ENCODE data around the gene MAPK8IP2. TPM values are rescaled to one million over a fixed set of nuclear protein-coding genes. Genes with fewer than 3 reads are reported as not detected.
"Not testable (repeated sequence)": the region's sequence is repeated elsewhere in the genome, so short reads cannot be mapped to it uniquely, and the experiment has no call there.

The MAPK8IP2 gene
- polyA plus RNA-seq, 4 donors: 0.72 to 3.5 (median 0.93) TPM

DNA sequence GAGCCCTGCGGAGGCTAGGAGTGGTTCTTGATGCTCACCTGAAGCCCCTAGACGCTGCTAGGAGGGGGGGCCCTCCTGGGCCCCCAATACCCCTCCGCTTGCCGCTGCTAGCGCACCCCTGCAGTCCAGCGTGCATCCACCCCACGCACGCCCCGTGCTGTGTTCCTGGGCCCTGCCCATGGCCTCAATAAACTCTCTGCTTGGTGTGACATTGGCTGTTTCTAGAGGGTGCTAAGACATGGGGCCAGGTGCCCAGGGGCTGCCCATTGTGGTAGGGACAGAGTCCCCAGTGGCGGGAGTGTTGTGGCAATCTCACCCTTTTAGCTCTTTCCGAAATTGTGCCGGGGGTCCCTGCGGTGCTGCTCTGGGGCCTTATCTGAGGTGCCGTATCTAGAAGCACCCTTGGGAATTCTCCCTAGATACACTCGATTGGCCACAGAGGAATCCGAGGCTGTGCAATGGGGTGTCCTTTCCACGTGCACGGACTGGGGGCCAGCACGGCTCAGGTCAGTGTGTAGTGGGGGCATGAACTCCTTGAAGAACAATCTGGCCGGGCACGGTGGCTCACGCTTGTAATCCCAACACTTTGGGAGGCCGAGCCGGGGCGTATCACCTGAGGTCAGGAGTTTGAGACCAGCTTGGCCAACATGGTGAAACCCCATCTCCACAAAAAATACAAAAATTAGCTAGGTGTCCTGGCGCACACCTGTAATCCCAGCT lies 10.9 kb downstream of the MAPK8IP2 start:
- no peak for DNase-seq (ENCODE audit: low read depth in 4 of 4, low spot score in 3 of 4)

GRCh38 chr22:50612168-50612527 lies 11.6 kb downstream of the MAPK8IP2 start:
- DNase-seq (ENCODE audit: low read depth in 4 of 4, low spot score in 3 of 4): no peak

DNA sequence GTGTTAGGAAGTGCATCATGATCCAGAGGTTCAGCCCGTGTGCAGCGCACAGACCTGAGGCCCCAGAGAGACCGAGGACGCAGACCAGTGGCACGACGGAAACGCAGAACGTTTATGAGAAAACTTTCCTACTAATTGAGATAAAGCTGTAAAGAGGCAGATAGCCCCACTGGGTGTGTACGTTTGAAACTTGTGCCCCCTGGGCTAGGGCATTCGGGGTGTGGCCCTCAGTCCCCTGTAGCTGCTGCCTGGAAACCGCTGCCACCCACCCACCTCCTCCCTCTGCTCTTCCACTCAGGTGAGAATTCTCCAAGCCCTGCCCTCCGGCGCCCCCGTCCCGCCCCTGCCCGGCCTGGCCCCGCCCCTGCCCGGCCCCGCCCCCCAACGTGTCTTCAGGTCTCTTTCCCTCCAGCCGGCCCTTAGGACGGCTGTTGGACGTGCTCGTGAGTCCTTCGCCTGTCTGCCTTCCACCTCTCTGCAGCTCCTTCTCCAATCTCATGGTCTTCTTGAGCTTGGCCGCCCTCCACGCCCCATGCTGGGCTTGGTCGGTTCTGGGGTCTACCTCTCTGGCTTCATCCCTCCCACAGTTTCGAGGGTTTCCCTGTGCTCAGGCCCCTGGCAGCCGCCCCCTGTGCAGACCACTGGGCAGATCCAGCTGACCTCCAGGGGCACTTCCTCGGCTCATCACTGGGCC lies 12.1 kb downstream of the MAPK8IP2 start:
- no peak for DNase-seq (ENCODE audit: low read depth in 4 of 4, low spot score in 3 of 4)

GRCh38 chr22:50613291-50613981 lies 12.8 kb downstream of the MAPK8IP2 start:
- DNase-seq (ENCODE audit: low read depth in 4 of 4, low spot score in 3 of 4): no peak

DNA sequence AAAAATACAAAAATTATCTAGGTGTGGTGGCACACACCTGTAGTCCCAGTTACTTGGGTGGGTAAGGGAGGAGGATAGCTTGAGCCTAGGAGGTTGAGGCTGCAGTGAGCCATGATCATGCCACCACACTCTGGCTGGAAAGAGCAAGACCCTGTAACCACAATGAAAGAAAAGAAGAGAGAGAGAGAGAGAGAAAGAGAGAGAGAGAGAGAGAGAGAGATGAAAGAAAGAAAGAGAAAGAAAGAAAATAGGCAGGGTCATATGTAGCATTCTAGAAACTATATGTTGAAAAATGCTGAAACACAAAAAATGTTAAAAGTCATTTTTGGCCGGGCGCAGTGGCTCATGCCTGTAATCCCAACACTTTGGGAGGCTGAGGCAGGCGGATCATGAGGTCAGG lies 13.7 kb downstream of the MAPK8IP2 start:
- not testable (repeated sequence) for DNase-seq (ENCODE audit: low read depth in 4 of 4, low spot score in 3 of 4)

DNA sequence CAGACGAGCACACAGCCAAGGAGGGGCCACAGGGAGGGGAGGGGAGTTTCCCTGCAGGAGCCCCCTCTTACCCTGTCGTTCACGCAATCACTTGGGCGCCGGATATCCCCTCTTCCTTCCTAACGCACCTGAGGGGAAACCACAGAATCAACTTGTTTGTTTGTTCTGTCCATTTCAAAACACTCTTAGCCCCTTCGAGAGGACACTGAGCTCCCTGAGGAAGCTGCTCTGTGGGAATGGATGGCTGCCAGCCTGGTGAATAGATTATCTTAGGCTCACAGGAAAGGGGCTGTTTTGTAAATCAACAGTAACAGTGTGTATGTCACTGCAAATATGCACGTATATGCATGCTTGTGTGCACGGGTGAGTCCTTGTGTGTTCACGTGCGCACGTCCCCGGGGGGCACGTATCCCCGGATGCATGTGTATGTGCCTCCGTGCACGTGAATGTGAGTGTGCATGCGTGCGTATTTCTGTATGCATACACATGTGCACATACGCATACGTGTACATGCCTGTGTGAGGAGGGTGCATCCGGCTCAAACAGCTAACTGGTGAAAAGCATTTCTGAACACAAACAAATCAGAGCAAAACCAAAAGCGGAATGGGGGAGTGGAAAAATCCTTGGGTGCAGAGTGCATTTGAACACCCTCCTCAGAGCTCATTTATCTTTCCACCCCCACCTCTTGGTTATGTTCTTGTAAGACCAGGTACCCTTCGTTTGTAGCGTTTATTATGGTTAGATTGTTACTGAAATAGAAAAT lies 20.2 kb downstream of the MAPK8IP2 start:
- DNase-seq (ENCODE audit: low read depth in 4 of 4, low spot score in 3 of 4): no peak

GRCh38 chr22:50621356-50621880 lies 20.8 kb downstream of the MAPK8IP2 start:
- no peak for DNase-seq (ENCODE audit: low read depth in 4 of 4, low spot score in 3 of 4)

- no peak for DNase-seq (ENCODE audit: low read depth in 4 of 4, low spot score in 3 of 4)
Measured at GRCh38 chr22:50621948-50622722, 21.5 kb downstream of the MAPK8IP2 start.

DNA sequence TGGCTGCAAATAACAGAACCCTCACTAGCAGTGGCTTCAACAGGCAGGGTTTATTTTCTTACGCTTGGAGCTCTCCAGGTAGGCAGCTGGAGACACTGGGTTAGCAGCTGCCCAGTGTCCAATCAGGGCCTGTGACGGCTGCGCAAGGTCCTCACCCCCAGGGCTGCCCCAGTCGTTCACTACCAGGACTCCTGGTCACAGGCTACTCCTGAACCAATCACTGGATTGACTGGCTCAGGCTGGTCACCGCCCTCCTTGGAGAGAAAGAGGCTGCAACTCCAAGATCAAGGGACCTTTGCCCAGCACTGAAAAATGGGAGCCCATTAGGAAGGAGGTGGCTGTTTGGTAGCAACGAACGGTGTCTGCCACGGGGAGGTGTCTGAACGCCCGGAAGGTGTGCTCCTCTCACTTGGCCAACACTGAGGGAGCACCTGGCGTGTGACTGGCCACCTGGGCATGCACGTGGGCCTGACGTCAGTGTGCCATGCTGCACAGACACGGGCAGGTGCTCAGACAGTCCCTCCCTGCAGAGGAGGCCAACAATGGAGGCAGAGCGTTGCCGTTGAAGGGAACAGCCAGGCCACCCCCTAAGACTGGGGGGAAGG lies 22.2 kb downstream of the MAPK8IP2 start:
- no peak for DNase-seq (ENCODE audit: low read depth in 4 of 4, low spot score in 3 of 4)

GRCh38 chr22:50624347-50625130 lies 23.9 kb downstream of the MAPK8IP2 start:
- DNase-seq (ENCODE audit: low read depth in 4 of 4, low spot score in 3 of 4): no peak

DNA sequence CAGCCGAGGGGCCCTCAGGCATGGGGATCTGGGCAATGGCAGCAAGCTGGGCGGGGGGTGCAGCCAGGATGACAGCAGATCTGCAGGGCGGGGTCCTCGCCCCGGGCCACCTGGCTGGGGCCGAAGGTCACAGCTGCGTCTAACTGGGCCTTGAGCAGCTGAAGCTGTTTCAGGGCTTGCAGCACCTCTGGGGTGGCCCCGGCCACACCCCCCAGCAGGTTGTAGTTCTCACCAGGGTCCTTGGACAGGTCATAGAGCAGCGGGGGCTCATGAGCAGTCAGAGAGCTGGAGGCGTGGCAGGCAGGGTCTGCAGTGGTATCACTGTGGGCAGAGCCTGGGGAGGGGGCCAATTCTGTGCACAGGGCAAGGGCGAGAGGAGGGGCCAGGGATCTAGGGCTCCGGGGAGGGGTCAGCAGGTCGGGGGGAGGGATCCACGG lies 24.6 kb downstream of the MAPK8IP2 start:
- DNase-seq (ENCODE audit: low read depth in 4 of 4, low spot score in 3 of 4): no peak

DNA sequence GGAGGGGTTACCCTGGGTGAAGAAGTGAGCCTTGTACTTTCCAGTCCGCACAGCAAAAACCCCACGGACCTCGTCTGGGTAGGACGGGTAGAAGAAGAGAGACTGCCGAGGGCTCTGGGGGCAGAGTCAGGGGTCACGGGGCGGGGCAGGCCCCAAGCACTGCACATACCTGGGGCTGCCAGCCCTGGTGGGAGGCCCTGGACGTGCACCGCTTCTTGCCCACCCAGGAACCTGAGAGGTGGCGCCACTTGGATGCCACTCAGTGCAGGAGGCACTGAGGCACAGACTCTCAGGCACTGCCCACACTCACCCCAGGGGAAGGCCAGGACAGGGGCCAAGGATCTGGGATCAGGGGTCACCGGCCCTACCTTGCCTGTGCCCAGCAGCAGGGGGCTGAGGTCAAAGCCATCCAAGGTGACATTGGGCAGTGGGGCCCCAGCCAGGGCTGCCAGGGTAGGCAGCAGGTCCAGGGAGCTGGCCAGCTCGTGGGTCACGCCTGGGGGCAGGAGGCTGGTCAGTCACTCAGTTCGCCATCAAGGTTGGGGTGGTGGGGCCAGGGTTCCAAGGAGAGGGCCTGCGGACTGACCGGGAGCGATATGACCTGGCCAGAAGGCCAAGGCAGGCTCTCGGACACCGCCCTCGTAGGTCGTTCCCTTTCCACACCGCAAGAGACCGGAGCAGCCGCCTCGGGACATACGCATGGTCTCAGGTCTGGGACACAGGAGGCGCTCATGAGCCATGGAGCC lies 25.1 kb downstream of the MAPK8IP2 start:
- no peak for DNase-seq (ENCODE audit: low read depth in 4 of 4, low spot score in 3 of 4)

- DNase-seq (ENCODE audit: low read depth in 4 of 4, low spot score in 3 of 4): no peak
Measured at GRCh38 chr22:50626314-50626849, 25.8 kb downstream of the MAPK8IP2 start.

DNA sequence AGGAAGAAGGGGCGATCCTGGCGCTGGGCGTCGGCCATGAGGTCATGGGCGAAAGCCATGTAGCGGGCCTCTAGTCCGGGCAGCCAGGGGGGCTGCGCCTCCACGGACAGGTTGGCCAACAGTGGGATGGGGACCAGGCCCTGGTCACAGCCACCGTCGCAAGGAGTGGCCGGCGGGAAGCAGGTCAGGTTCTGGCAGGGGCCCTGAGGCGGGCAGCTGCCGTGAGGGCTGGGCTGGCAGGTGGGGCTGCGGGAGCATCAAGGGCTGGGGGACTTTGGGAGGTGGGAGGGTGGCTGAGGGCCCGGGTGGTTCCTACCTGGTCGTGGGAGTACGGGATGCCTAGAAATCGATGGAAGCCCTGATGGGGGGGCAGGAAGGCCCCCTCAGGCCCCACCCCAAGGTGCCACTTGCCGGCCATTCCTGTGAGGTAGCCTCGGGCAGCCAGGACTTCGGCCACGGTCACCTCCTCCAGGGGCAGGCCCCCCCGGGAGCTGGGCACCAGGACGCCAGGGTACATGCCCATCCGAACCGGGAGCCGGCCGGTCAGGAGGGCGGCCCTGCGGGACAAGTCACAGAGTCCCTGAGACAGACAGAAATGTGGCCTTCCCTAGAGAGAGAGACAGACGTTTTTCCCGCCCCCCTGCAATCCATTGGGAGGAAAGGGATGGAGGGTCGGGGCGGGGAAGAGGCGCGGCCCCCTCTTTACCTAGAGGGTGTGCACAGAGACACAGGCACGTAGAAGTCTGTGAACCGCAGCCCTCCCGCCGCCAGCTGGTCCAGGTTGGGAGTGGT lies 26.5 kb downstream of the MAPK8IP2 start:
- no peak for DNase-seq (ENCODE audit: low read depth in 4 of 4, low spot score in 3 of 4)

DNA sequence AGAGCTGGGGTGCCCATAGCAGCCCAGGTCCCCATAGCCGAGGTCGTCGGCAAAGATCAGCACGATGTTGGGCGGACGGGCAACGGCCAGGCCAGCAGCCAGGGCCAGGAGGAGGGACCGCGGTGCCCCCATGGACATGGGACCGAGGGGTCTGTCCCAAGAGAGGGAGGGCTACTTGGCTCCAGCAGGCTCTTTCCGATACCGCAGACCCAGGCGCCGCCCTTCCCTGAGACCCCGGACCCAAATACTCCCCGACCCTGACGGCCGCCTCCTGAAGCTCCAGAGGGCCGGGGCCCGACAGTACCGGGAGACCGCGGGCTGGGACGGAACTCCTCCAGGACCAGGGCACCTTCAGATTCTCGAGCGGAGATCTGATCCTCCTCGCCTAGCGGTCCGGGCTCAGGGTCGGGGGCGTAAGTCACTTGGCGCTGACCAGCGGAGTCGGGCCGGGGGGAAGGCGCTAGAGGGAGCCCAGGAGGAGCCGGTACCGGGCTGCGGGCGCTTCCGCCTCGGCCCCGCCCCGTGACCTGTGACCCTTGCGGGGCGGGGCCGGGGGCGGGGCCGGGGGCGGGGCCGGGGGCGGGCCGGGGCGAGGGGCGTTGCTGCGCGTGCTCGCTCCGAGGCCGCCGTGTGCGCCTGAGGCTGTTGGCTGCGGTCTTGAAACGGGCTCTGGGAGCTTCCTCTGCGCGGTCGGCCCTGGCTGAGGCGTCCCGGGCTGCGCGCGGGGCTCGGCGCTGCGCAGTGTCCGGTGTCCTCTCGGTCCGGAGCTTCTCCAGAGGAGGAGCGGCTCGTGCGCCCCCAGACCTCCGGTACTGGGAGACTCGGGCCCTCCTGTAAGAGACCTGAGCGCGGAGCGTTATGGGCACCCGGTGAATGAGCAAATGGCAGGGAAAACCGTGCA lies 27.3 kb downstream of the MAPK8IP2 start, which contains the start of gene ARSA:
Gene ARSA (minus strand): TSS at position 511 of the 901 bp plus-strand sequence. CDS start 373 bp downstream, at position 138.
- peak; percentile 43 to 59 (median 52) for DNase-seq (ENCODE audit: low read depth in 4 of 4, low spot score in 3 of 4)
